Mesendoderm (in vitro differentiated cells): Measurements from ENCODE around the gene RAB26.

ENCODE experiments used
- DNase-seq: peaks from one replicate; pipeline ENCODE4 v3.0.0; 2013
- H2AK5ac ChIP-seq: 2 replicates; pipeline ENCODE4 v1.6.1; 2013; ENCODE audit warnings: low read length, inconsistent platforms
- H2BK120ac ChIP-seq: 2 replicates; pipeline ENCODE4 v1.6.1; 2013; ENCODE audit warnings: low read depth, mild to moderate bottlenecking, low read length, moderate library complexity, mixed read lengths
- H2BK15ac ChIP-seq: replicated peaks from 2 replicates; pipeline ENCODE4 v1.6.1; 2013; ENCODE audit warnings: low read depth, mild to moderate bottlenecking, moderate library complexity
- H2BK5ac ChIP-seq: 2 replicates; pipeline ENCODE4 v1.6.1; 2013; ENCODE audit warnings: low read length, inconsistent platforms
- H3K18ac ChIP-seq: 2 replicates; pipeline ENCODE4 v1.6.1; 2013; ENCODE audit warnings: mild to moderate bottlenecking, low read length, mixed read lengths
- H3K23ac ChIP-seq: one replicate; pipeline ENCODE4 v1.6.1; 2013; ENCODE audit warnings: low read length
- H3K27ac ChIP-seq: 2 replicates; pipeline ENCODE4 v1.5.1; 2013; ENCODE audit warnings: low read depth, mild to moderate bottlenecking, inconsistent platforms, low read length, moderate library complexity
- H3K27me3 ChIP-seq: 2 replicates; pipeline ENCODE4 v1.6.1; 2013; ENCODE audit warnings: low read length, control low read depth, mild to moderate bottlenecking, inconsistent platforms; ENCODE audit not compliant: insufficient read depth, poor library complexity
- H3K36me3 ChIP-seq: 2 replicates; pipeline ENCODE4 v1.6.1; 2013; ENCODE audit warnings: low read length, inconsistent platforms; ENCODE audit not compliant: control insufficient read depth, insufficient read depth
- H3K4ac ChIP-seq: one replicate; pipeline ENCODE4 v1.6.1; 2013; ENCODE audit warnings: low read depth, mild to moderate bottlenecking, low read length, moderate library complexity
- H3K4me1 ChIP-seq: 2 replicates; pipeline ENCODE4 v1.6.1; 2013; ENCODE audit warnings: low read depth, low read length, inconsistent platforms; ENCODE audit not compliant: control insufficient read depth
- H3K4me2 ChIP-seq: 2 replicates; pipeline ENCODE4 v1.6.1; 2013; ENCODE audit warnings: low read length
- H3K4me3 ChIP-seq: 2 replicates; pipeline ENCODE4 v1.5.1; 2013; ENCODE audit warnings: mild to moderate bottlenecking, low read length
- H3K56ac ChIP-seq: one replicate; pipeline ENCODE4 v1.6.1; 2013; ENCODE audit warnings: low read length
- H3K79me1 ChIP-seq: 2 replicates; pipeline ENCODE4 v1.6.1; 2013; ENCODE audit warnings: low read length, inconsistent platforms
- H3K79me2 ChIP-seq: 2 replicates; pipeline ENCODE4 v1.6.1; 2013; ENCODE audit warnings: mild to moderate bottlenecking, low read length; ENCODE audit not compliant: control insufficient read depth, insufficient read depth
- H3K9ac ChIP-seq: 2 replicates; pipeline ENCODE4 v1.6.1; 2013; ENCODE audit warnings: low read length, inconsistent platforms
- H4K5ac ChIP-seq: one replicate; pipeline ENCODE4 v1.6.1; 2013; ENCODE audit warnings: low read length
- H4K8ac ChIP-seq: one replicate; pipeline ENCODE4 v1.6.1; 2013; ENCODE audit warnings: low read depth, mild to moderate bottlenecking, control low read depth, low read length, moderate library complexity
- WGBS: extraction: QIAGEN DNeasy Blood & Tissue Kit; methylation state at CpG from one replicate; pipeline ENCODE4 v1.1.7; 2013; ENCODE audit warnings: low lambda C conversion rate, missing lambda C conversion rate; ENCODE audit not compliant: insufficient coverage; ENCODE audit errors: extremely low coverage; 5-methylcytosine and 5-hydroxymethylcytosine counted together

RAB26 gene

GRCh38 chr16:2174396-2175131 lies 26.1 kb downstream of the RAB26 start:
- H2AK5ac ChIP-seq: no peak overlapping the region
- no CpG with 5 or more reads among the region's 21 CpGs for WGBS
- H3K36me3 ChIP-seq: peaks cover 20% of the 10 kb centered on the region
- no peak overlapping the region for H3K9ac ChIP-seq
- no peak overlapping the region for H2BK5ac ChIP-seq
- no peaks in the 10 kb centered on the region for H3K27me3 ChIP-seq
- H2BK15ac ChIP-seq: no peak overlapping the region
- no peaks in the 10 kb centered on the region for H3K79me1 ChIP-seq
- no peaks in the 10 kb centered on the region for H3K79me2 ChIP-seq
- no peak overlapping the region for H3K27ac ChIP-seq
- H3K4me3 ChIP-seq: no peak overlapping the region
- no peak overlapping the region for H3K23ac ChIP-seq
- H2BK120ac ChIP-seq: no peak overlapping the region
- no peak overlapping the region for H3K18ac ChIP-seq
- H4K8ac ChIP-seq: no peak overlapping the region
- no peak overlapping the region for H4K5ac ChIP-seq
- H3K4me2 ChIP-seq: no peak overlapping the region
- DNase-seq: no peak
- H3K4me1 ChIP-seq: no peaks in the 10 kb centered on the region
- H3K56ac ChIP-seq: no peak overlapping the region
- H3K4ac ChIP-seq: no peak overlapping the region

GRCh38 chr16:2175454-2175853 lies 27.0 kb downstream of the RAB26 start:
- no peak overlapping the region for H2BK5ac ChIP-seq
- peaks cover 20% of the 10 kb centered on the region for H3K36me3 ChIP-seq
- no peak overlapping the region for H4K5ac ChIP-seq
- H4K8ac ChIP-seq: no peak overlapping the region
- no peak overlapping the region for H3K27ac ChIP-seq
- H3K27me3 ChIP-seq: no peaks in the 10 kb centered on the region
- H3K79me2 ChIP-seq: no peaks in the 10 kb centered on the region
- no peak for DNase-seq
- no peak overlapping the region for H2BK15ac ChIP-seq
- H3K56ac ChIP-seq: no peak overlapping the region
- no peak overlapping the region for H2AK5ac ChIP-seq
- no peak overlapping the region for H3K9ac ChIP-seq
- H3K18ac ChIP-seq: no peak overlapping the region
- no CpG with 5 or more reads among the region's 10 CpGs for WGBS
- no peak overlapping the region for H3K4me2 ChIP-seq
- H3K4me1 ChIP-seq: no peaks in the 10 kb centered on the region
- no peaks in the 10 kb centered on the region for H3K79me1 ChIP-seq
- H3K23ac ChIP-seq: no peak overlapping the region
- no peak overlapping the region for H3K4me3 ChIP-seq
- H3K4ac ChIP-seq: no peak overlapping the region
- H2BK120ac ChIP-seq: no peak overlapping the region

GRCh38 chr16:2176047-2176446 lies 27.6 kb downstream of the RAB26 start:
- Histone ChIP-seq H3K56ac (no peak overlapping the region), H3K23ac (no peak overlapping the region), H3K79me2 (no peaks in the 10 kb centered on the region), H3K4me2 (no peak overlapping the region), H3K27me3 (no peaks in the 10 kb centered on the region), H3K79me1 (no peaks in the 10 kb centered on the region), H3K9ac (no peak overlapping the region), H2AK5ac (no peak overlapping the region), H3K4me1 (no peaks in the 10 kb centered on the region), H3K36me3 (peaks cover 20% of the 10 kb centered on the region), H2BK5ac (no peak overlapping the region), H3K4me3 (no peak overlapping the region), H2BK120ac (no peak overlapping the region), H2BK15ac (no peak overlapping the region), H4K8ac (no peak overlapping the region), H3K18ac (no peak overlapping the region), H3K27ac (no peak overlapping the region), H3K4ac (no peak overlapping the region), H4K5ac (no peak overlapping the region)
- no peak for DNase-seq
- no CpG with 5 or more reads among the region's 23 CpGs for WGBS

- Histone ChIP-seq H3K4me3 (no peak overlapping the region), H3K4ac (no peak overlapping the region), H3K27ac (no peak overlapping the region), H3K27me3 (no peaks in the 10 kb centered on the region), H4K5ac (no peak overlapping the region), H4K8ac (no peak overlapping the region), H3K9ac (no peak overlapping the region), H2BK5ac (no peak overlapping the region), H3K79me1 (no peaks in the 10 kb centered on the region), H2BK15ac (no peak overlapping the region), H2AK5ac (no peak overlapping the region), H3K4me1 (no peaks in the 10 kb centered on the region), H3K4me2 (no peak overlapping the region), H3K23ac (no peak overlapping the region), H3K79me2 (no peaks in the 10 kb centered on the region), H3K18ac (no peak overlapping the region), H3K56ac (no peak overlapping the region), H2BK120ac (no peak overlapping the region), H3K36me3 (peaks cover 13% of the 10 kb centered on the region)
- DNase-seq: no peak
- no CpG with 5 or more reads among the region's 18 CpGs for WGBS
Measured at GRCh38 chr16:2177101-2177500, 28.7 kb downstream of the RAB26 start.

- Histone ChIP-seq H3K79me1 (no peaks in the 10 kb centered on the region), H2BK120ac (no peak overlapping the region), H2AK5ac (no peak overlapping the region), H3K4me3 (no peak overlapping the region), H3K23ac (no peak overlapping the region), H3K36me3 (peaks cover 13% of the 10 kb centered on the region), H2BK5ac (no peak overlapping the region), H3K9ac (no peak overlapping the region), H2BK15ac (no peak overlapping the region), H3K79me2 (no peaks in the 10 kb centered on the region), H4K8ac (no peak overlapping the region), H3K18ac (no peak overlapping the region), H3K4me1 (no peaks in the 10 kb centered on the region), H3K4me2 (no peak overlapping the region), H4K5ac (no peak overlapping the region), H3K27me3 (no peaks in the 10 kb centered on the region), H3K4ac (no peak overlapping the region), H3K56ac (no peak overlapping the region), H3K27ac (no peak overlapping the region)
- no peak for DNase-seq
- no CpG with 5 or more reads among the region's 20 CpGs for WGBS
Measured at GRCh38 chr16:2177561-2177960, 29.1 kb downstream of the RAB26 start.
